ENCODE results near the gene UNKL.

The UNKL gene

DNA sequence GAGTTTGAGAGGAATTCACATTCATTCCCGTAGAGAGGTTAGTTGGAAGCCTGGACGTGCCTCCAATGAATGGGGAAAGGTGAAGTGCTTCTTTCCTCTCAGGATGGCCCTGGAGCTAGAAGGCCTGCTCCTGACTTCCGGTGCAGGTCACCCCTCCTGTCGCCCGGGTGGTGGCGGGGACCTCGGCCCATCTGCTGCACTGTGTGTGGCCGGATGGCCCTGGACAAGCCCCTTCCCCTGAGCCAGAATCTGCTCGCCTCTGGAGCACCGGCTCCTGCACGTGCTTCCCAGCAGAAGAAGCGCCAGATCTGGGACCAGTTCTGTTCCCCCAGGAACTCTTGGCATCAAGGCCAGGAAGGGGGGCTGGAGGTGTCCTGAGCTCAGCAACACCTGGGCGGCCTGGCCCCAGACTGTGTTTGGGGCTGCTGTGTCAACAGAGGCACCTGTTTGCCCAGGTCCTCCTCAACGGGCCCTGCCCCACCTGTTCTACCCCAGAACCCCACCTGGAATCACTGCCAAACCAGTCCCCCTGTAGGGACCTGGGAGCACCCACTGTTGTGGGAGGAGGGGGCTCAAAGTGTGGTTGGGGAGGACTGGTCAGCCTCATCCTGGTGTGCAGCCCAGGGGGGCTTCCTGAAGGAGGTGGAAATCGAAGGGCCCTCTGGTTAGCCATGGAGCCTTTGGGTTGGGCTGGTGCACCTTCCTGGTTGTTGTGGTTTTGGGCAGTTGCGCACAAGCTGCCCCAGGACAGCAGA lies 11.3 kb upstream of the UNKL start:
- TF ChIP-seq, protein P1, sequence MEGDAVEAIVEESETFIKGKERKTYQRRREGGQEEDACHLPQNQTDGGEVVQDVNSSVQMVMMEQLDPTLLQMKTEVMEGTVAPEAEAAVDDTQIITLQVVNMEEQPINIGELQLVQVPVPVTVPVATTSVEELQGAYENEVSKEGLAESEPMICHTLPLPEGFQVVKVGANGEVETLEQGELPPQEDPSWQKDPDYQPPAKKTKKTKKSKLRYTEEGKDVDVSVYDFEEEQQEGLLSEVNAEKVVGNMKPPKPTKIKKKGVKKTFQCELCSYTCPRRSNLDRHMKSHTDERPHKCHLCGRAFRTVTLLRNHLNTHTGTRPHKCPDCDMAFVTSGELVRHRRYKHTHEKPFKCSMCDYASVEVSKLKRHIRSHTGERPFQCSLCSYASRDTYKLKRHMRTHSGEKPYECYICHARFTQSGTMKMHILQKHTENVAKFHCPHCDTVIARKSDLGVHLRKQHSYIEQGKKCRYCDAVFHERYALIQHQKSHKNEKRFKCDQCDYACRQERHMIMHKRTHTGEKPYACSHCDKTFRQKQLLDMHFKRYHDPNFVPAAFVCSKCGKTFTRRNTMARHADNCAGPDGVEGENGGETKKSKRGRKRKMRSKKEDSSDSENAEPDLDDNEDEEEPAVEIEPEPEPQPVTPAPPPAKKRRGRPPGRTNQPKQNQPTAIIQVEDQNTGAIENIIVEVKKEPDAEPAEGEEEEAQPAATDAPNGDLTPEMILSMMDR (IDR thresholded peaks at IDR 0.05; ENCODE audit: low read length, missing control alignments), result no peak
- no peak overlapping the region for H3K4me3 ChIP-seq (replicated peaks; ENCODE audit: low read depth, low read length)
- no peak for DNase-seq (ENCODE audit: low read depth)

- DNase-seq (ENCODE audit: low read depth), result no peak
- no peak overlapping the region for H3K4me3 ChIP-seq (replicated peaks; ENCODE audit: low read depth, low read length)
- TF ChIP-seq, protein P1 (IDR thresholded peaks at IDR 0.05; ENCODE audit: low read length, missing control alignments), result no peak
These were observed 9.5 kb upstream of the UNKL start for GRCh38 chr16:1424028-1424427.

DNA sequence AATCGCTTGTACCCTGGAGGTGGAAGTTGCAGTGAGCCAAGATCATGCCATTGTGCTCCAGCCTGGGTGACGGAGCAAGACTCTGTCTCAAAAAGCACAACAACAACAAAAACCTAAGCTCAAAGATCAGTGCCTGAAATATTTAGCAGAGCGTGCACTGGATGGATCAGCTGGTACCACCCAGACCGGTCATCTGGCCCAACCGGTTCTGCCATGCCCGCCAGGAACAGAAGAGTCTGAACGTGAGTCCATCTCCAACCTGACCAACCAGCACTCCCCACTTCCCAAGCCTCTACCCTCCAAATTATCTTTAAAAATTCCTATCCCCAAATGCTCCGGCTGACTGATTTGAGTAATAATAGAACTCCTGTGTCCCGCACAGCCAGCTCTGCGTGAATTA lies 7.6 kb upstream of the UNKL start:
- TF ChIP-seq, protein P1 (IDR thresholded peaks at IDR 0.05; ENCODE audit: low read length, missing control alignments), result no peak
- no peak overlapping the region for H3K4me3 ChIP-seq (replicated peaks; ENCODE audit: low read depth, low read length)
- no peak for DNase-seq (ENCODE audit: low read depth)

- TF ChIP-seq, protein P1 (IDR thresholded peaks at IDR 0.05; ENCODE audit: low read length, missing control alignments), result no peak
- H3K4me3 ChIP-seq (replicated peaks; ENCODE audit: low read depth, low read length), result peak overlapping the region; percentile 98
- DNase-seq (ENCODE audit: low read depth), result no peak
These were observed 5.6 kb upstream of the UNKL start for GRCh38 chr16:1420111-1420539.

DNA sequence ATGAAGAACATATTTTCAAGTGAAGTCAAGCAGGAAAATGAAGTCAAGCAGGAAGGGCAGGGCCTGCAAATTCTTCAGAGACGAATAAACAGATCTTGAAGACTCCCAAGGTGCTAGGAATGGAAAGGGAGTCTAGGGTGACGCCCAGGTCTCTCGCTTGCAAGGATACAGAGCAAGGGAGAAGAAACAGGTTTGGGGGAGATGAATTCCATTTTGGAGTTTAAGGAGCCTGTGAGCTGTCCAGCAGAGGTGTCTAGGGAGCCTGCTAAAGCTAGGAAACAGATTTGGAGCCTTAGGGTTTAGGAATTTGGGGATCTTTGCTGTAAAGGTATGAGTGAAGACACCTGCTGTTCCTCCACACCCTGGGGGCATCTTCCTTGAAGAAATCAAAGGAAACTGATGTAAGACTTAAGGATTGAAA lies 2.0 kb upstream of the UNKL start:
- no peak overlapping the region for H3K4me3 ChIP-seq (replicated peaks; ENCODE audit: low read depth, low read length)
- TF ChIP-seq, protein P1 (IDR thresholded peaks at IDR 0.05; ENCODE audit: low read length, missing control alignments), result no peak
- no peak for DNase-seq (ENCODE audit: low read depth)

DNA sequence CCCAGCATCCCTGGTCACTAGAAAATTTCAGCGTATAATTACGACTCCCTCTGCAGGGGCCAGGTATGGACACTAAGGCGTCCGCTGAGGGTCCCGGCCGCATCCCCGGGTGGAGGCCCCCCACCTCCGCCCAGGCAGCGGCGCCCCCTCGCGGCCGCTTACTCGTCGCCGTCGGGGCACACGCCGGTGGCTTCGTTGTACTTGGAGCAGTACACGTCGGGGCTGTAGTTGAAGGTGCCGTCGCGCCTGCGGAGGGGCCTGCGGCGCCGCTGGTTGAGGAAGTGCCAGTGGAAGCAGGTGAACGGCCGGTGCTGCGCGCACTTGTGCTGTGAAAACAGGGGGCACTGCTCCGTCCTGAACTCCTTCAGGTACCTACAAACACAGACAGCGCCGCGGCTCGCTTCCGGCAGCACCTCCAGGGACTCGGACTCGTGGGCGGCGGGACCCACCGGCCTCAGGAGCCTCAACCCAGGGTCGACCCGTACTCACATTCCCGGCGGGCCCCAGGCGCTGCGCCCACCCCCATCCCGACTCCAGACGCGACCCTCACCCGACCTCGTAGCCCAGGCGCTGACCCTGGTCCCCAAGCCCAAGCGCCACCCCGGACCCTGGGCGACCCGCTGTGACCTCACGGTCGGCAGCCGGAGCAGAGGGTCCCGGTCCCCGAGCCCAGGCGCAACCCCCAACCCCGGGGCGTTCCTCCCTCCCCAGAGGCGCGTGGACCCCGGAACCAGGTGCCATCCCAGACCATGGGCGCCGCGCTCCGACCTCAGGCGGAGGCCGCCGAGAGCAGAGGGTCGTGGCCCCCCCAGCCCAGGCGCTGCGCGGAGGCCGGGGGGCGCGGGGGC lies 596 bp downstream of the UNKL start:
- TF ChIP-seq, protein P1 (IDR thresholded peaks at IDR 0.05; ENCODE audit: low read length, missing control alignments), result peak; percentile 29
- H3K4me3 ChIP-seq (replicated peaks; ENCODE audit: low read depth, low read length), result peak overlapping the region; percentile 83
- peak; percentile 56 for DNase-seq (ENCODE audit: low read depth)
